H1 (cell line): ENCODE measurements around the gene TP63. TPM values are rescaled to one million over a fixed set of nuclear protein-coding genes. Genes with fewer than 3 reads are reported as not detected.

ENCODE experiments used
- CTCF ChIA-PET: fragments of 300-600 bp; sonication (Branson Sonifier 250); formaldehyde crosslinking; loops from one replicate; lab custom pipeline; 2021; ENCODE audit not compliant: partially characterized antibody; lab: Charles Lee
- POLR2A ChIA-PET: fragments of 300-600 bp; sonication (Branson Sonifier 250); formaldehyde crosslinking; loops from one replicate; lab custom pipeline; 2021; ENCODE audit warnings: inconsistent platforms; ENCODE audit not compliant: partially characterized antibody; lab: Charles Lee
- DNase-seq, 2 experiments: peaks; one replicate each; pipeline versions ENCODE4 v3.0.0 to v3.0.0-alpha.2; 2010 to 2022; ENCODE audit warnings: low spot score in 2 of 2, low read depth in 1 of 2, mixed read lengths in 1 of 2
- FAIRE-seq: peaks from 2 replicates; lab custom pipeline; 2011; peaks lifted over from hg19 to GRCh38; lab: Jason Lieb, UNC
- H2AFZ ChIP-seq: 2 replicates; pipeline ENCODE4 v1.8.1; 2012; ENCODE audit warnings: low read length, inconsistent platforms
- H2AK5ac ChIP-seq: 2 replicates; pipeline ENCODE4 v1.6.1; 2013; ENCODE audit warnings: low read depth, low read length
- H2BK120ac ChIP-seq: replicated peaks from 2 replicates; pipeline ENCODE3; 2013; ENCODE audit warnings: low read depth, low read length, inconsistent platforms
- H2BK12ac ChIP-seq: 2 replicates; pipeline ENCODE4 v1.6.1; 2013; ENCODE audit warnings: low read depth, low read length
- H2BK15ac ChIP-seq: 2 replicates; pipeline ENCODE4 v1.6.1; 2013; ENCODE audit warnings: low read length
- H2BK20ac ChIP-seq: 2 replicates; pipeline ENCODE4 v1.6.1; 2013; ENCODE audit warnings: low read length
- H2BK5ac ChIP-seq: 2 replicates; pipeline ENCODE4 v1.6.1; 2013; ENCODE audit warnings: low read depth, low read length
- H3K14ac ChIP-seq: 2 replicates; pipeline ENCODE4 v1.6.1; 2013; ENCODE audit warnings: inconsistent platforms; ENCODE audit not compliant: insufficient read length
- H3K18ac ChIP-seq: 2 replicates; pipeline ENCODE4 v1.6.1; 2013; ENCODE audit warnings: low read length; ENCODE audit errors: extremely low read depth
- H3K23ac ChIP-seq: 2 replicates; pipeline ENCODE4 v1.6.1; 2013; ENCODE audit warnings: inconsistent platforms; ENCODE audit not compliant: insufficient read length
- H3K23me2 ChIP-seq: 2 replicates; pipeline ENCODE4 v1.6.1; 2013; ENCODE audit warnings: low read depth, low read length
- H3K27ac ChIP-seq: 2 replicates; pipeline ENCODE4 v1.6.1; 2011; ENCODE audit warnings: low read depth, low read length, inconsistent platforms
- H3K27me3 ChIP-seq, 4 experiments: replicated peaks in 1 of 4; 1 replicate in 1 of 4; 2 replicates in 3 of 4; pipeline versions ENCODE4 v1.6.1 to v1.8.1; 2011 to 2013; ENCODE audit warnings: low read length in 3 of 4, mild to moderate bottlenecking in 3 of 4, inconsistent platforms in 2 of 4, mixed read lengths in 2 of 4, moderate library complexity in 1 of 4; ENCODE audit not compliant: control insufficient read depth in 3 of 4, insufficient read depth in 3 of 4; ENCODE audit errors: extremely low read depth in 1 of 4
- H3K36me3 ChIP-seq, 4 experiments: 2 replicates each; pipeline versions ENCODE4 v1.6.1 to v1.8.1; 2011 to 2013; ENCODE audit warnings: mild to moderate bottlenecking in 4 of 4, low read length in 3 of 4, moderate library complexity in 2 of 4, control low read depth in 1 of 4, inconsistent platforms in 1 of 4; ENCODE audit not compliant: insufficient read depth in 4 of 4, control insufficient read depth in 2 of 4
- H3K4ac ChIP-seq: replicated peaks from 2 replicates; pipeline ENCODE3; 2013; ENCODE audit warnings: low read length, low read depth, mixed read lengths, inconsistent platforms; ENCODE audit not compliant: insufficient read length
- H3K4me1 ChIP-seq, 4 experiments: replicated peaks in 1 of 4; 1 replicate in 1 of 4; 2 replicates in 3 of 4; pipeline versions ENCODE4 v1.6.1 to v1.8.1; 2011 to 2013; ENCODE audit warnings: low read length in 3 of 4, inconsistent platforms in 2 of 4, mixed read lengths in 1 of 4; ENCODE audit not compliant: insufficient read depth in 4 of 4, control insufficient read depth in 3 of 4
- H3K4me2 ChIP-seq, 2 experiments: 2 replicates each; pipeline versions ENCODE4 v1.6.1 to v1.8.1; 2011 to 2013; ENCODE audit warnings: low read depth in 2 of 2, low read length in 2 of 2, control low read depth in 1 of 2, inconsistent platforms in 1 of 2, mild to moderate bottlenecking in 1 of 2; ENCODE audit not compliant: insufficient read depth in 1 of 2
- H3K4me3 ChIP-seq, 4 experiments: fragments of 200-600, 300-600 bp in 1 of 4; sonication (generic), shearing (Covaris generic), sonication (Bioruptor Twin) in 1 of 4; 2 replicates each; pipeline versions ENCODE4 v1.5.1 to v1.8.1; 2011 to 2016; ENCODE audit warnings: low read length in 4 of 4, low read depth in 3 of 4, control low read depth in 2 of 4, inconsistent platforms in 2 of 4, mild to moderate bottlenecking in 2 of 4, mixed read lengths in 1 of 4, moderate library complexity in 1 of 4; ENCODE audit not compliant: insufficient read depth in 2 of 4; ENCODE audit errors: extremely low read depth in 1 of 4
- H3K56ac ChIP-seq: replicated peaks from 2 replicates; pipeline ENCODE3; 2013; ENCODE audit warnings: low read depth, mild to moderate bottlenecking, mixed read lengths, low read length, inconsistent platforms; ENCODE audit not compliant: insufficient read length
- H3K79me1 ChIP-seq: 2 replicates; pipeline ENCODE4 v1.6.1; 2013; ENCODE audit warnings: low read depth, low read length, control low read depth
- H3K79me2 ChIP-seq, 2 experiments: 2 replicates each; pipeline versions ENCODE4 v1.6.1 to v1.8.1; 2012 to 2013; ENCODE audit warnings: low read length in 2 of 2, mild to moderate bottlenecking in 2 of 2, inconsistent platforms in 1 of 2; ENCODE audit not compliant: insufficient read depth in 2 of 2, control insufficient read depth in 1 of 2
- H3K9ac ChIP-seq, 4 experiments: replicated peaks in 1 of 4; 1 replicate in 1 of 4; 2 replicates in 3 of 4; pipeline versions ENCODE4 v1.6.1 to v1.8.1; 2011 to 2013; ENCODE audit warnings: low read depth in 3 of 4, low read length in 3 of 4, control low read depth in 2 of 4, mild to moderate bottlenecking in 2 of 4, moderate library complexity in 2 of 4, inconsistent platforms in 1 of 4; ENCODE audit errors: extremely low read depth in 1 of 4
- H3K9me3 ChIP-seq, 2 experiments: 2 replicates each; pipeline versions ENCODE4 v1.6.1 to v1.8.1; 2012 to 2013; ENCODE audit warnings: mild to moderate bottlenecking in 2 of 2, moderate library complexity in 2 of 2, control low read depth in 1 of 2, inconsistent platforms in 1 of 2, low read depth in 1 of 2, low read length in 1 of 2, mixed read lengths in 1 of 2; ENCODE audit not compliant: insufficient read depth in 2 of 2
- H4K20me1 ChIP-seq, 2 experiments: replicated peaks in 1 of 2; 2 replicates each; pipeline versions ENCODE3 to v1.8.1; 2011 to 2013; ENCODE audit warnings: inconsistent platforms in 2 of 2, low read length in 2 of 2, mild to moderate bottlenecking in 1 of 2; ENCODE audit not compliant: insufficient read depth in 2 of 2, control insufficient read depth in 1 of 2
- H4K5ac ChIP-seq: 2 replicates; pipeline ENCODE4 v1.6.1; 2013; ENCODE audit warnings: low read length, low read depth, mixed read lengths, inconsistent platforms; ENCODE audit not compliant: insufficient read length
- H4K8ac ChIP-seq: 2 replicates; pipeline ENCODE4 v1.8.0; 2013; ENCODE audit warnings: mild to moderate bottlenecking, moderate library complexity, low read length, inconsistent platforms; ENCODE audit not compliant: insufficient read depth; ENCODE audit errors: extremely low read depth
- H4K91ac ChIP-seq: replicated peaks from 2 replicates; pipeline ENCODE3; 2013; ENCODE audit warnings: low read length, mixed read lengths, inconsistent platforms; ENCODE audit not compliant: insufficient read length
- CREB1 ChIP-seq: IDR thresholded peaks from 2 replicates; pipeline ENCODE4 v1.6.1; 2012; ENCODE audit warnings: inconsistent platforms
- EP300 ChIP-seq, 2 experiments: IDR thresholded peaks; 1 replicate in 1 of 2; 2 replicates in 1 of 2; pipeline ENCODE4 v1.6.1; 2011 to 2012; ENCODE audit warnings: low read depth in 2 of 2, low read length in 2 of 2, mild to moderate bottlenecking in 2 of 2, borderline replicate concordance in 1 of 2, inconsistent platforms in 1 of 2, moderate library complexity in 1 of 2
- FOSL1 ChIP-seq: IDR thresholded peaks from 2 replicates; pipeline ENCODE4 v1.6.1; 2011; ENCODE audit warnings: mild to moderate bottlenecking, low read depth, low read length, moderate library complexity; ENCODE audit not compliant: insufficient read depth
- HDAC6 ChIP-seq: IDR thresholded peaks from one replicate; pipeline ENCODE4 v1.7.1; 2012; ENCODE audit warnings: low read depth, mild to moderate bottlenecking, inconsistent platforms, low read length, moderate library complexity
- NRF1 ChIP-seq: IDR thresholded peaks from 2 replicates; pipeline ENCODE4 v1.6.1; 2011; ENCODE audit warnings: mild to moderate bottlenecking, low read depth, low read length, improper control_type of control experiment
- PHF8 ChIP-seq: fragments of 200-600 bp; sonication (generic); conservative IDR thresholded peaks from 2 replicates; pipeline ENCODE4 v1.7.1; 2012; ENCODE audit warnings: low read depth, mild to moderate bottlenecking, inconsistent platforms, low read length, moderate library complexity
- RNF2 ChIP-seq: fragments of 200-900, 300-1000 bp; sonication (generic); IDR thresholded peaks from 2 replicates; pipeline ENCODE4 v1.7.1; 2016; ENCODE audit warnings: borderline replicate concordance, low read depth, mild to moderate bottlenecking, antibody characterized with exemption, low read length; ENCODE audit not compliant: poor library complexity, severe bottlenecking; ENCODE audit errors: missing control alignments
- SP1 ChIP-seq: IDR thresholded peaks from 2 replicates; pipeline ENCODE4 v1.6.1; 2011; ENCODE audit warnings: low read depth, low read length
- TAF1 ChIP-seq: IDR thresholded peaks from 2 replicates; pipeline ENCODE4 v1.6.1; 2011; ENCODE audit warnings: mild to moderate bottlenecking, low read depth, low read length
- TAF7 ChIP-seq: optimal IDR thresholded peaks from 2 replicates; pipeline ENCODE3; 2011; ENCODE audit warnings: low read depth, mild to moderate bottlenecking, inconsistent platforms, low read length, moderate library complexity, borderline replicate concordance
- TBP ChIP-seq: IDR thresholded peaks from 2 replicates; pipeline ENCODE4 v1.6.1; 2011; ENCODE audit warnings: low read depth, low read length, improper control_type of control experiment
- WGBS, 2 experiments: shearing (Covaris generic) in 1 of 2; methylation state at CpG; one replicate each; pipeline versions ENCODE4 v1.1.6 to v1.1.7; 2013 to 2015; ENCODE audit warnings: low lambda C conversion rate in 2 of 2, mixed read lengths in 2 of 2, inconsistent platforms in 1 of 2, low coverage in 1 of 2, missing lambda C conversion rate in 1 of 2; ENCODE audit not compliant: insufficient replicate concordance in 2 of 2, insufficient coverage in 1 of 2, insufficient read length in 1 of 2; ENCODE audit errors: extremely low coverage in 1 of 2, missing lambda C conversion rate in 1 of 2; 5-methylcytosine and 5-hydroxymethylcytosine counted together
- polyA plus RNA-seq, 7 experiments: library from polyadenylated mRNA; depleted of rRNA in 3 of 7; stranded (reverse) in 5 of 7; unstranded in 2 of 7; fragments of >200 nt in 5 of 7; fragments of 200-250 nt in 2 of 7; gene quantifications; 1 replicate in 5 of 7; 2 replicates in 1 of 7; 4 replicates in 1 of 7; pipeline versions ENCODE4 v1.2.1 to v1.2.3, GENCODE V29; 2011 to 2013; ENCODE audit warnings: missing spikeins in 2 of 7, mixed read lengths in 2 of 7
- total RNA-seq: library from RNA; stranded (reverse); fragmentation: NEBNext Ultra II Directional; extraction: Animal tissue kit (Norgen Biotek cat#: 25700); gene quantifications from 2 replicates; pipeline ENCODE4 v1.2.1, GENCODE V29; 2021
- TF ChIP-seq, protein P1 (sequence below): IDR thresholded peaks from 2 replicates; pipeline ENCODE4 v1.6.1; 2011; ENCODE audit warnings: low read depth, mild to moderate bottlenecking, low read length; ENCODE audit not compliant: insufficient read depth

TP63 gene
- total and polyA plus RNA-seq, 2 of the 8 experiments (the other 6 are each of a cell fraction or from before 2014, with no cell fraction given): not detected

- 84% methylated on average over 5 of the region's 5 CpGs; no CpG with 5 or more reads in 1 of the 2 experiments for WGBS, 2 experiments
- H3K23ac ChIP-seq: no peak overlapping the region
- no peak overlapping the region for H2AFZ ChIP-seq
- H2BK5ac ChIP-seq: no peak overlapping the region
- CTCF ChIA-PET: interaction anchor here (1.4 to 1.9 kb wide), 2 partner anchors 8 to 34 kb away, joined by 3 to 8 read pairs; no protein-coding TSS in a partner anchor
- no peak overlapping the region for H3K9ac ChIP-seq
- H3K27ac ChIP-seq: no peak overlapping the region
- H4K5ac ChIP-seq: no peak overlapping the region
- H2AK5ac ChIP-seq: no peak overlapping the region
- H2BK15ac ChIP-seq: no peak overlapping the region
- no peaks in the 10 kb centered on the region for H3K9me3 ChIP-seq
- H2BK20ac ChIP-seq: no peak overlapping the region
- no peak for FAIRE-seq
- H3K79me2 ChIP-seq: no peaks in the 10 kb centered on the region
- H3K4ac ChIP-seq: no peak overlapping the region
- peaks cover 0 to 7% (median 0%) of the 10 kb centered on the region in 4 experiments; a peak in 1 of 7 replicates for H3K4me1 ChIP-seq
- H3K4me2 ChIP-seq: no peak overlapping the region
- no peaks in the 10 kb centered on the region for H3K36me3 ChIP-seq
- no peaks in the 10 kb centered on the region for H3K23me2 ChIP-seq
- H4K91ac ChIP-seq: no peak overlapping the region
- H3K4me3 ChIP-seq: no peak overlapping the region
- no peak for DNase-seq
- no peak overlapping the region for H2BK120ac ChIP-seq
- H3K56ac ChIP-seq: no peak overlapping the region
- H3K79me1 ChIP-seq: no peaks in the 10 kb centered on the region
- no peak overlapping the region for H4K8ac ChIP-seq
- peaks cover 0 to 1% (median 0%) of the 10 kb centered on the region in 4 experiments; a peak in 1 of 7 replicates for H3K27me3 ChIP-seq
- POLR2A ChIA-PET: no interaction called here
- H2BK12ac ChIP-seq: no peak overlapping the region
- no peak overlapping the region for H3K18ac ChIP-seq
- no peaks in the 10 kb centered on the region for H4K20me1 ChIP-seq
- no peak overlapping the region for H3K14ac ChIP-seq
- TF ChIP-seq TAF7 (no peak), FOSL1 (no peak), TBP (no peak), CREB1 (no peak), HDAC6 (no peak), EP300 (IDR thresholded peaks at IDR 0.05; ENCODE audit: borderline replicate concordance in 1 of 2, low read depth in 2 of 2, low read length in 2 of 2) (no peak), PHF8 (no peak), NRF1 (no peak), RNF2 (no peak), TAF1 (no peak), SP1 (no peak)
- TF ChIP-seq, protein P1, sequence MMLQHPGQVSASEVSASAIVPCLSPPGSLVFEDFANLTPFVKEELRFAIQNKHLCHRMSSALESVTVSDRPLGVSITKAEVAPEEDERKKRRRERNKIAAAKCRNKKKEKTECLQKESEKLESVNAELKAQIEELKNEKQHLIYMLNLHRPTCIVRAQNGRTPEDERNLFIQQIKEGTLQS: no peak
Observed at GRCh38 chr3:189720736-189721417, 89.7 kb downstream of the TP63 start.
